Spleen (tissue), 11 donors: ENCODE measurements around the gene PIBF1. TPM values are rescaled to one million over a fixed set of nuclear protein-coding genes. Genes with fewer than 3 reads are reported as not detected.

ENCODE experiments used
- DNase-seq: peaks from one replicate; pipeline ENCODE4 v3.0.0-alpha.2; 2020
- H3K27ac ChIP-seq, 8 donors: fragments of 200-600 bp; sonication (generic) in 7 of 8; 1 replicate in 4 of 8; 2 replicates in 4 of 8; pipeline versions ENCODE4 v1.5.0 to v1.8.0; 2016 to 2021; ENCODE audit warnings: inconsistent platforms in 4 of 8, mild to moderate bottlenecking in 4 of 8, moderate library complexity in 1 of 8
- H3K27me3 ChIP-seq, 7 donors: fragments of 200-600 bp; sonication (generic) in 6 of 7; replicated peaks in 1 of 7; 1 replicate in 4 of 7; 2 replicates in 3 of 7; pipeline versions ENCODE4 v1.5.0 to v1.8.0; 2016 to 2021; ENCODE audit warnings: inconsistent platforms in 3 of 7, mild to moderate bottlenecking in 1 of 7
- H3K36me3 ChIP-seq, 6 donors: fragments of 200-600 bp; sonication (generic) in 5 of 6; 1 replicate in 4 of 6; 2 replicates in 2 of 6; pipeline versions ENCODE4 v1.5.0 to v1.8.0; 2016 to 2021; ENCODE audit warnings: inconsistent platforms in 2 of 6
- H3K4me1 ChIP-seq, 6 donors: fragments of 200-600 bp; sonication (generic) in 5 of 6; 1 replicate in 3 of 6; 2 replicates in 3 of 6; pipeline versions ENCODE4 v1.5.0 to v1.8.0; 2016 to 2021; ENCODE audit warnings: inconsistent platforms in 3 of 6
- H3K4me3 ChIP-seq, 8 donors: fragments of 200-600 bp; sonication (generic) in 7 of 8; 1 replicate in 4 of 8; 2 replicates in 4 of 8; pipeline versions ENCODE4 v1.5.0 to v1.8.0; 2016 to 2021; ENCODE audit warnings: inconsistent platforms in 4 of 8, mild to moderate bottlenecking in 4 of 8, moderate library complexity in 2 of 8
- H3K9me3 ChIP-seq, 8 donors: fragments of 200-600 bp; sonication (generic) in 7 of 8; 1 replicate in 4 of 8; 2 replicates in 4 of 8; pipeline versions ENCODE4 v1.5.0 to v1.8.0; 2016 to 2021; ENCODE audit warnings: inconsistent platforms in 4 of 8
- CTCF ChIP-seq, 11 experiments: fragments of 200-600 bp in 7 of 11; fragments of 450-650 bp in 4 of 11; sonication (generic) in 4 of 11; IDR thresholded peaks in 8 of 11; conservative IDR thresholded peaks in 3 of 11; 1 replicate in 7 of 11; 2 replicates in 4 of 11; pipeline versions ENCODE4 v1.4.0 to v1.8.0; 2016 to 2021; ENCODE audit warnings: antibody characterized with exemption in 11 of 11, inconsistent platforms in 4 of 11, mild to moderate bottlenecking in 1 of 11
- POLR2A ChIP-seq, 3 donors: fragments of 450-650 bp; IDR thresholded peaks; one replicate each; pipeline ENCODE4 v1.5.1; 2017; ENCODE audit warnings: antibody characterized with exemption in 3 of 3, mild to moderate bottlenecking in 1 of 3
- POLR2AphosphoS5 ChIP-seq, 3 donors: sonication (generic); formaldehyde crosslinking; IDR thresholded peaks; one replicate each; pipeline ENCODE4 v1.5.1; 2017; ENCODE audit warnings: antibody characterized with exemption in 3 of 3
- WGBS, 5 donors: extraction: QIAGEN DNeasy Blood & Tissue Kit in 3 of 5; methylation state at CpG; one replicate each; pipeline versions ENCODE4 v1.1.5 to v1.1.7; 2013 to 2018; 5-methylcytosine and 5-hydroxymethylcytosine counted together
- intact Hi-C: fragments of 100-400 bp; cut with DNase I; formaldehyde crosslinking; loops from one replicate; pipeline ENCODE4 v1.15.0; 2023; ENCODE audit warnings: low total_unique reads
- polyA plus RNA-seq, 3 donors: library from polyadenylated mRNA; stranded (reverse); fragments of 200-250 nt; gene quantifications; one replicate each; pipeline ENCODE4 v1.2.1, GENCODE V29; 2013
- total RNA-seq, 7 donors: library from RNA; depleted of rRNA in 3 of 7; stranded (reverse); fragments of >200 nt in 3 of 7; fragmentation: NEBNext Ultra II Directional in 4 of 7; extraction: Animal tissue kit (Norgen Biotek cat#: 25700) in 4 of 7; gene quantifications; one replicate each; pipeline versions ENCODE4 v1.1.0 to v1.2.1, GENCODE V29; 2016 to 2021
- donor health status: healthy with polysubstance abuse.
- donor health status: DM: no; HTN: no; CAD: no; lungs with moderate emphysema.
- donor health status: DM: no; HTN: no; CAD: no.
- donor health status: Bipolar disorder and iron deficiency.
- donor health status: healthy.
- donor health status: DM: no; HTN: no; CAD: no.
- donor health status: DM: yes; HTN: yes; CAD: no.

PIBF1 gene
- total and polyA plus RNA-seq, 10 donors: 11.0 to 35.6 (median 27.9) TPM

DNA sequence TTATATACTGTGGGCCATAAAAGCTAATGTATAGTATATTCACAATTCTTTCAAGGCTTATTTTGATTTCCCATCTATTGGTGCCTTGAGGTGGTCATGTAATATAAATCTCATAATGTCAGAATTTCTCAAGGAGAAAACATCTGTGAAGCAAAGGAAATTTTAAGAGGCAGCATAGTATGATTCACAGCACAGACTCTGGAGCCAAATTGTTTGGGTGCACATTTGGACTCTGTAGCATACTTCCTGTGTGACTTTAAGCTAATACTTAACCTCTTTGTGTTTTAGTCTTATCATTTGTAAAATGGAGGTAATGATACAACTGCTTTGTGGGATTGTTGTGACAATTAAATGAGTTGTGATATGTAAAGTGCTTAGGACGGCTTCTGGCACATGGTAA lies 67.6 kb downstream of the PIBF1 start:
- H3K36me3 ChIP-seq: peaks cover 0 to 96% (median 31%) of the 10 kb centered on the region in 6 donors
- intact Hi-C loops: no loop called here
- DNase-seq: no peak
- no peak overlapping the region for H3K4me3 ChIP-seq
- no peak overlapping the region for H3K27ac ChIP-seq
- peaks cover 0 to 3% (median 0%) of the 10 kb centered on the region in 8 donors for H3K9me3 ChIP-seq
- H3K4me1 ChIP-seq: no peaks in the 10 kb centered on the region
- 93 to 97% (median 95%) methylated on average over 1 of the region's 1 CpG for WGBS, 5 donors
- TF ChIP-seq POLR2AphosphoS5 (IDR thresholded peaks at IDR 0.05) (no peak), POLR2A (IDR thresholded peaks at IDR 0.05) (no peak), CTCF (IDR thresholded peaks at IDR 0.05 in 8 of 11, conservative IDR thresholded peaks at IDR 0.05 in 3 of 11) (no peak)
- H3K27me3 ChIP-seq: no peaks in the 10 kb centered on the region

DNA sequence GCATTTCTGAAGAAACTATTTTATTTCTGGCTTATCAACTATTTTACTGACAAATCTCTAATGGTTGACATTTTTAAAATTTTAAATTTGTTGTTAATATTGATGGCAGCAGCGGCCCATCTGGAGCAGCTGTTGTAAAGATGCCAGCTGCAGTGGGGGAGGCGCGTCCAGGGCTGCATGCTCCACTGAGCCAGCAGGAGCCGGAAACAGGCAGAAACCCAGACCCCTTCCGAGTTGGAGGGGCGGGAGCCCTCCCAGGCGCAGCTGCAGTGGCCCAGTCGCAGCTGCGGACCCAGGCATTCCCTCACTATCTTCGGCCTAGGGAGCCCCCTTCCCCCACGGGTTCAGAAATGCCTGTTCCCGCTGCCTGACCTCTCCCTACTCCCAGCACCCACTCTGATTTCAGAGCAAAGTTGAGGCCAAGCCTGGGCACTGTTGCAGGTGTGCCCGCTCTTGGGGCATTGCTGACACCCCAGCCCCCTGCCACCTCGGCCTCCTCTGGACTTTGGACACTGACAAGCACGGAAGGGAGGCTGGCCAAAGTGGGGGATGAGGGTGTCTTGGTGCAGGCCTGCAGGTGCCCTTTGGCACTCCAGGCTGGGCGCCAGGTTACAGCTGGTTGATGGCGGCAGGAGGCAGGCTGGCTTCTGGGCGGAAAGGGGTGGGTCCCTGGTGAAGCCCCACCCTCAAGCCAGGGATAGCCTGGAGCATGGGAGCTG lies 69.2 kb downstream of the PIBF1 start:
- Histone ChIP-seq H3K27me3 (no peaks in the 10 kb centered on the region), H3K27ac (no peak overlapping the region), H3K4me1 (no peaks in the 10 kb centered on the region), H3K9me3 (no peaks in the 10 kb centered on the region), H3K36me3 (peaks cover 0 to 95% (median 27%) of the 10 kb centered on the region in 6 donors), H3K4me3 (no peak overlapping the region)
- DNase-seq: peak; percentile 50
- TF ChIP-seq POLR2A (IDR thresholded peaks at IDR 0.05) (no peak), POLR2AphosphoS5 (IDR thresholded peaks at IDR 0.05) (no peak), CTCF (IDR thresholded peaks at IDR 0.05 in 8 of 11, conservative IDR thresholded peaks at IDR 0.05 in 3 of 11) (no peak)
- intact Hi-C loops: no loop called here
- WGBS, 5 donors: 89 to 100% (median 96%) methylated on average over 14 to 18 of the region's 18 CpGs

- Histone ChIP-seq H3K36me3 (peaks cover 0 to 90% (median 27%) of the 10 kb centered on the region in 6 donors), H3K27me3 (no peaks in the 10 kb centered on the region), H3K27ac (no peak overlapping the region), H3K4me3 (no peak overlapping the region), H3K9me3 (no peaks in the 10 kb centered on the region), H3K4me1 (no peaks in the 10 kb centered on the region)
- intact Hi-C loops: no loop called here
- TF ChIP-seq POLR2A (IDR thresholded peaks at IDR 0.05): no peak
- no peak for TF ChIP-seq CTCF (IDR thresholded peaks at IDR 0.05 in 8 of 11, conservative IDR thresholded peaks at IDR 0.05 in 3 of 11)
- TF ChIP-seq POLR2AphosphoS5 (IDR thresholded peaks at IDR 0.05): no peak
- WGBS, 5 donors: 83 to 94% (median 88%) methylated on average over 3 of the region's 3 CpGs
- DNase-seq: no peak
Measured at GRCh38 chr13:72851678-72852014, 69.7 kb downstream of the PIBF1 start.

DNA sequence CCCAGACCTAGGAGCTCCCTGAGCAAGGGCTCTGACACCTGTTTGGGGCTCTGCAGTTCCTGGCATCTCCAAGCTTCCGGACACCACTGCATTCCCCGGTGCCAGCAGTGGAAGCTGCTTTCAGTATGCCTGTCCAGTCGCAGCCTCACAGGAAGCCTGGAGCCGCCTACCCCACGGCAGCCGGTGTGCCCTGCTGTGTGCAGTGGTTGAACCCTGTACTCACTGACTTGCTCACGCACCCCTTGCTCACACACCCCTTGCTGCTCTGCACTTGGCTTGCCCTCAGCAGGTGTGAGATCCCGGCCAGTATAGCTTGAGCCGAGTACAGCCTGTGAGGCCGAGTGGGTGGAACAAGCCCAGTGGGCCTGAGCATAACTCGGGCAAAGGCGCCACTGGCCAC lies 70.3 kb downstream of the PIBF1 start:
- WGBS, 5 donors: 93 to 99% (median 98%) methylated on average over 8 to 12 of the region's 12 CpGs
- intact Hi-C loops: no loop called here
- TF ChIP-seq CTCF (IDR thresholded peaks at IDR 0.05 in 8 of 11, conservative IDR thresholded peaks at IDR 0.05 in 3 of 11) (no peak), POLR2A (IDR thresholded peaks at IDR 0.05) (no peak), POLR2AphosphoS5 (IDR thresholded peaks at IDR 0.05) (peak in 1 of 3 donors; percentile 44)

More for the DNA sequence above, 70.3 kb downstream of the PIBF1 start:
- Histone ChIP-seq H3K4me1 (no peaks in the 10 kb centered on the region), H3K27me3 (no peaks in the 10 kb centered on the region), H3K36me3 (peaks cover 0 to 85% (median 25%) of the 10 kb centered on the region in 6 donors), H3K4me3 (no peak overlapping the region), H3K27ac (no peak overlapping the region), H3K9me3 (no peaks in the 10 kb centered on the region)
- DNase-seq: peak; percentile 47
